Gastrocnemius medialis (tissue), 4 donors: ENCODE data around the gene ADARB2. TPM values are rescaled to one million over a fixed set of nuclear protein-coding genes. Genes with fewer than 3 reads are reported as not detected.

Experiments used
- ATAC-seq, 2 donors: fragments of 150-250 bp; one replicate each; pipeline ENCODE4 v1.9.1; 2016
- DNase-seq, 2 donors: peaks; one replicate each; pipeline ENCODE4 v3.0.0-alpha.2; 2019
- H3K27ac ChIP-seq, 4 donors: fragments of 200-600 bp; sonication (generic); 1 replicate in 1 of 4; 2 replicates in 3 of 4; pipeline ENCODE4 v1.5.1; 2016 to 2018; ENCODE audit warnings: mild to moderate bottlenecking in 2 of 4, moderate library complexity in 1 of 4
- H3K27me3 ChIP-seq, 3 donors: fragments of 200-600 bp; sonication (generic) in 2 of 3; 1 replicate in 1 of 3; 2 replicates in 2 of 3; pipeline versions ENCODE4 v1.5.1 to v1.6.0; 2016 to 2019; ENCODE audit warnings: mild to moderate bottlenecking in 1 of 3, moderate library complexity in 1 of 3
- H3K36me3 ChIP-seq, 2 donors: fragments of 200-600 bp; sonication (generic) in 1 of 2; one replicate each; pipeline ENCODE4 v1.5.1; 2017 to 2018
- H3K4me1 ChIP-seq, 2 donors: fragments of 200-600 bp; sonication (generic) in 1 of 2; one replicate each; pipeline ENCODE4 v1.5.1; 2016 to 2017; ENCODE audit warnings: mild to moderate bottlenecking in 2 of 2
- H3K4me3 ChIP-seq, 4 donors: fragments of 200-600 bp; sonication (generic) in 3 of 4; 1 replicate in 1 of 4; 2 replicates in 3 of 4; pipeline ENCODE4 v1.5.1; 2016 to 2019; ENCODE audit warnings: mild to moderate bottlenecking in 2 of 4
- H3K9me3 ChIP-seq, 3 donors: fragments of 200-600 bp; sonication (generic) in 2 of 3; 1 replicate in 1 of 3; 2 replicates in 2 of 3; pipeline ENCODE4 v1.5.1; 2016 to 2019
- POLR2A ChIP-seq, 2 donors: fragments of 450-650 bp; IDR thresholded peaks; one replicate each; pipeline ENCODE4 v1.6.1; 2017; ENCODE audit warnings: antibody characterized with exemption in 2 of 2, mild to moderate bottlenecking in 2 of 2, moderate library complexity in 2 of 2
- in situ Hi-C, 4 donors: fragments of 200-750 bp; cut with MboI; loops; one replicate each; pipeline versions ENCODE4 v1.15.0 to v1.8.0; 2017; ENCODE audit warnings: low sequenced_read_pairs in 4 of 4
- intact Hi-C: fragments of 100-400 bp; cut with DNase I; formaldehyde crosslinking; loops from one replicate; pipeline ENCODE4 v1.15.1; 2023; ENCODE audit warnings: low total_unique reads
- total RNA-seq, 4 donors: library from RNA; depleted of rRNA; stranded (reverse); fragments of >200 nt; gene quantifications; one replicate each; pipeline versions ENCODE4 v1.1.0 to v1.2.3, GENCODE V29; 2016
- TF ChIP-seq, protein P1 (sequence below), 5 experiments: fragments of 450-650 bp in 3 of 5; fragments of 200-600 bp in 2 of 5; sonication (generic) in 2 of 5; IDR thresholded peaks in 4 of 5; conservative IDR thresholded peaks in 1 of 5; 1 replicate in 4 of 5; 2 replicates in 1 of 5; pipeline ENCODE4 v1.5.1; 2016 to 2019; ENCODE audit warnings: antibody characterized with exemption in 5 of 5, mild to moderate bottlenecking in 3 of 5, moderate library complexity in 3 of 5

Gene ADARB2
- total RNA-seq, 4 donors from 2014 or later: 0.07 to 0.87 (median 0.10) TPM

DNA sequence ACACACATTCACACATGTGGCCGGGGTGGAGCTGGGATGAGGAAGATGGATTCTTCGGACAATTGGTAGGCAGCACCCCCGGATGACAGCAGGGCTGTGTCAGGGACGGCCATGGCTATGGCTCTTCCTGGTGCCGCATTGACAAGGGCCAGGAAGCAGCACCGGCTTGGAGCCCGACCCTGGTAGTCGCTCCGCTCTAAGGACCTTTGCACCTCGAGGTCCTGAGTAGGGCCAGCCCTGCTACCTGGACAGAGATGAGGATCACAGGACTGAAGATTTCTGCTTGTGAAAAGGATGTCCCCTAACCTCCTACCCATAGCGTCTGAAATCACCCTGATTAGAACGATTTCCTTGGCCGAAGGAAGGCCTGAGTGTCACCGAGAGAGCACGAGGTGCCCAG lies 134.1 kb downstream of the ADARB2 start:
- DNase-seq: no peak
- no peak overlapping the region for H3K4me3 ChIP-seq
- no peak overlapping the region for H3K27ac ChIP-seq
- no peaks in the 10 kb centered on the region for H3K9me3 ChIP-seq
- no peaks in the 10 kb centered on the region for H3K4me1 ChIP-seq
- no peak for TF ChIP-seq POLR2A (IDR thresholded peaks at IDR 0.05)
- TF ChIP-seq, protein P1, sequence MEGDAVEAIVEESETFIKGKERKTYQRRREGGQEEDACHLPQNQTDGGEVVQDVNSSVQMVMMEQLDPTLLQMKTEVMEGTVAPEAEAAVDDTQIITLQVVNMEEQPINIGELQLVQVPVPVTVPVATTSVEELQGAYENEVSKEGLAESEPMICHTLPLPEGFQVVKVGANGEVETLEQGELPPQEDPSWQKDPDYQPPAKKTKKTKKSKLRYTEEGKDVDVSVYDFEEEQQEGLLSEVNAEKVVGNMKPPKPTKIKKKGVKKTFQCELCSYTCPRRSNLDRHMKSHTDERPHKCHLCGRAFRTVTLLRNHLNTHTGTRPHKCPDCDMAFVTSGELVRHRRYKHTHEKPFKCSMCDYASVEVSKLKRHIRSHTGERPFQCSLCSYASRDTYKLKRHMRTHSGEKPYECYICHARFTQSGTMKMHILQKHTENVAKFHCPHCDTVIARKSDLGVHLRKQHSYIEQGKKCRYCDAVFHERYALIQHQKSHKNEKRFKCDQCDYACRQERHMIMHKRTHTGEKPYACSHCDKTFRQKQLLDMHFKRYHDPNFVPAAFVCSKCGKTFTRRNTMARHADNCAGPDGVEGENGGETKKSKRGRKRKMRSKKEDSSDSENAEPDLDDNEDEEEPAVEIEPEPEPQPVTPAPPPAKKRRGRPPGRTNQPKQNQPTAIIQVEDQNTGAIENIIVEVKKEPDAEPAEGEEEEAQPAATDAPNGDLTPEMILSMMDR (IDR thresholded peaks at IDR 0.05 in 4 of 5, conservative IDR thresholded peaks at IDR 0.05 in 1 of 5): no peak
- intact Hi-C loops (no loop called here), in situ Hi-C loops (no loop called here)
- peaks cover 0 to 9% (median 0%) of the 10 kb centered on the region in 3 donors for H3K27me3 ChIP-seq
- H3K36me3 ChIP-seq: no peaks in the 10 kb centered on the region
- ATAC-seq: no peak

DNA sequence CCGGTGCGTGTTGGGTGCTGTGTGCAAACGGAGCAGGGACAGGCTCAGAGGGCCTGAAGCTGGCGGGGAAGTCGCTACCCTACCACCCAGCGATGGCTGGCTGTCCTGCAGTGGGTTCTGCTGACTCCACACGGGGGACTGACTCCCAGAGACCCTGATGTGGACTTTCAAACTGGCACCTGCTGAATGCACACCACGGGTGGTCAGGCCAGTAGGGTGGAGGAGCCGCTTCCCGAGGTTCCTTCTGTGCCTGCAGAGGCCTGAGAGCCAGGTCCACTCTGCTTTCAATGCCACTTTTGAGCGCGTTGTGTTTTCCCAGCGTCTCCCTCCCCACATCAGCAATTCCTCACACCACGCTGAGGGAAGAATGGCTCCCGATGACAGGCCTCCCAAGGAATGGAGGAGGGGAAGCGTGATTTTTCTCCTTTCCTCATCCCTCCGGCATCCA lies 135.3 kb downstream of the ADARB2 start:
- Histone ChIP-seq H3K27ac (no peak overlapping the region), H3K9me3 (no peaks in the 10 kb centered on the region), H3K4me1 (no peaks in the 10 kb centered on the region), H3K4me3 (no peak overlapping the region), H3K27me3 (peaks cover 0 to 1% (median 0%) of the 10 kb centered on the region in 3 donors), H3K36me3 (no peaks in the 10 kb centered on the region)
- no peak for TF ChIP-seq POLR2A (IDR thresholded peaks at IDR 0.05)
- TF ChIP-seq, protein P1 (IDR thresholded peaks at IDR 0.05 in 4 of 5, conservative IDR thresholded peaks at IDR 0.05 in 1 of 5): no peak
- in situ Hi-C loops (no loop called here), intact Hi-C loops (no loop called here)
- no peak for ATAC-seq
- DNase-seq: no peak

DNA sequence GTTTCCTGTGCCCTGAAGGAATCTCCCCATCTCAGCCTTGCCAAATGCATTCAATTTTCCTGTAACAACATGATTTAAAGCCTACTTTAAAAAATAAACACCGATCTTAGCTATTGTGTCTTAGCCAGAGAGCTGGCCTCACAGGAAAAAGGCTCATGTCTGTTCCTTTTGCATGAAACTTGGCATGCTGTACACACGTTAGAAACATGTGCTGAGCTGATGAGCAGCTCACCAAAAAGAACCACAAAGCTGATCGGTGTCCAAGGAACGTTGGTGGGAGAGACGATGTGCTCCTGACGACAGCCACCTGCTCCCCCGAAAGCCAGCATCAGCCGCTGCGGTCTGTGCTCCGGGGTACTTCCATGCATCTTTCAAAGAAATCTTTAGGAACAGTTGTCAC lies 135.9 kb downstream of the ADARB2 start:
- no peak for ATAC-seq
- no peak overlapping the region for H3K4me3 ChIP-seq
- TF ChIP-seq, protein P1 (IDR thresholded peaks at IDR 0.05 in 4 of 5, conservative IDR thresholded peaks at IDR 0.05 in 1 of 5): no peak
- TF ChIP-seq POLR2A (IDR thresholded peaks at IDR 0.05): no peak
- H3K27ac ChIP-seq: no peak overlapping the region
- no peaks in the 10 kb centered on the region for H3K27me3 ChIP-seq
- H3K4me1 ChIP-seq: no peaks in the 10 kb centered on the region
- in situ Hi-C loops: no loop called here
- intact Hi-C loops: no loop called here
- H3K9me3 ChIP-seq: no peaks in the 10 kb centered on the region
- no peak for DNase-seq
- H3K36me3 ChIP-seq: no peaks in the 10 kb centered on the region

DNA sequence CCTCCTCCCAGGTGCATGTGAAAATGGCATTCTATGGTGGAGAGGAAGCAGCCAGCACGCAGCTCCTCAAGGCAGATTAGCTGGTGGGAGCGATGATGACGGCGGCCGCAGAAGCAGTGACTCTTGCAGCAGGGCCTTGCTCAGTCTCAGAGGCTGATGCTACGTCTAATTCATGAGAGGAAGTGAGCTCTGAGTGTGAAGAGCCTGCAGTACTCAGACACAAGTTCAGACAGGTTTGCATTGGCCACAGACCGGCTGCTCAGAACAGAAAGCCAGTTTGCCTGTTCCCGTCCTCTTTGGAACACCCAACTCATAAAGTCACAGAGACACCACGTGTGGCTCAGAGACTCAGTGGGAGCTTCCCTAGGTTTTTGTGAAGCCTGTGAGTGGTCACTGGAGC lies 136.5 kb downstream of the ADARB2 start:
- ATAC-seq: no peak
- Histone ChIP-seq H3K27me3 (no peaks in the 10 kb centered on the region), H3K9me3 (no peaks in the 10 kb centered on the region), H3K4me3 (no peak overlapping the region), H3K4me1 (no peaks in the 10 kb centered on the region), H3K36me3 (no peaks in the 10 kb centered on the region), H3K27ac (no peak overlapping the region)
- in situ Hi-C loops: no loop called here
- TF ChIP-seq POLR2A (IDR thresholded peaks at IDR 0.05): no peak
- TF ChIP-seq, protein P1 (IDR thresholded peaks at IDR 0.05 in 4 of 5, conservative IDR thresholded peaks at IDR 0.05 in 1 of 5): no peak
- DNase-seq: no peak
- intact Hi-C loops: no loop called here
